IPS-20b (cell line): ENCODE measurements around the gene GIMAP2.

Experiments
- H3K27ac ChIP-seq: one replicate; pipeline ENCODE4 v1.5.1; 2013; ENCODE audit warnings: low read length
- H3K27me3 ChIP-seq: 2 replicates; pipeline ENCODE4 v1.6.1; 2013; ENCODE audit warnings: mild to moderate bottlenecking, low read length, inconsistent platforms; ENCODE audit not compliant: insufficient read depth
- H3K36me3 ChIP-seq: 2 replicates; pipeline ENCODE4 v1.6.1; 2013; ENCODE audit warnings: low read depth, mild to moderate bottlenecking, inconsistent platforms, low read length, moderate library complexity; ENCODE audit not compliant: insufficient read depth
- H3K4me1 ChIP-seq: 2 replicates; pipeline ENCODE4 v1.6.1; 2013; ENCODE audit warnings: mild to moderate bottlenecking, control low read depth, inconsistent platforms, low read length, moderate library complexity; ENCODE audit not compliant: insufficient read depth
- H3K4me3 ChIP-seq: 2 replicates; pipeline ENCODE4 v1.5.1; 2013; ENCODE audit warnings: mild to moderate bottlenecking, low read length, inconsistent platforms
- H3K9ac ChIP-seq: 2 replicates; pipeline ENCODE4 v1.6.1; 2013; ENCODE audit warnings: low read depth, mild to moderate bottlenecking, inconsistent platforms, low read length, moderate library complexity
- H3K9me3 ChIP-seq: 2 replicates; pipeline ENCODE4 v1.6.1; 2013; ENCODE audit warnings: mild to moderate bottlenecking, low read depth, low read length, inconsistent platforms; ENCODE audit not compliant: insufficient read depth

The GIMAP2 gene

GRCh38 chr7:150721970-150722373 lies 36.5 kb downstream of the GIMAP2 start:
- no peaks in the 10 kb centered on the region for H3K9me3 ChIP-seq
- H3K4me1 ChIP-seq, result no peaks in the 10 kb centered on the region
- H3K4me3 ChIP-seq, result no peak overlapping the region
- no peak overlapping the region for H3K27ac ChIP-seq
- H3K27me3 ChIP-seq, result peaks cover 95% of the 10 kb centered on the region
- H3K9ac ChIP-seq, result no peak overlapping the region
- no peaks in the 10 kb centered on the region for H3K36me3 ChIP-seq

GRCh38 chr7:150722431-150722931 lies 37.0 kb downstream of the GIMAP2 start:
- peaks cover 95% of the 10 kb centered on the region for H3K27me3 ChIP-seq
- no peaks in the 10 kb centered on the region for H3K4me1 ChIP-seq
- no peak overlapping the region for H3K9ac ChIP-seq
- no peak overlapping the region for H3K4me3 ChIP-seq
- H3K27ac ChIP-seq, result no peak overlapping the region
- no peaks in the 10 kb centered on the region for H3K36me3 ChIP-seq
- H3K9me3 ChIP-seq, result no peaks in the 10 kb centered on the region; the same call in 1 of the 2 replicates

- Histone ChIP-seq H3K9me3 (no peaks in the 10 kb centered on the region; the same call in 1 of the 2 replicates), H3K27ac (no peak overlapping the region), H3K9ac (no peak overlapping the region), H3K4me1 (no peaks in the 10 kb centered on the region), H3K36me3 (no peaks in the 10 kb centered on the region), H3K4me3 (no peak overlapping the region), H3K27me3 (peaks cover 95% of the 10 kb centered on the region)
Observed at GRCh38 chr7:150723467-150723866, 38.0 kb downstream of the GIMAP2 start.

- Histone ChIP-seq H3K36me3 (no peaks in the 10 kb centered on the region), H3K27ac (no peak overlapping the region), H3K9me3 (peaks cover 3% of the 10 kb centered on the region), H3K4me1 (no peaks in the 10 kb centered on the region), H3K9ac (no peak overlapping the region), H3K4me3 (no peak overlapping the region), H3K27me3 (peaks cover 100% of the 10 kb centered on the region)
Observed at GRCh38 chr7:150727381-150727780, 41.9 kb downstream of the GIMAP2 start.

- no peaks in the 10 kb centered on the region for H3K36me3 ChIP-seq
- H3K9ac ChIP-seq, result no peak overlapping the region
- H3K27me3 ChIP-seq, result peaks cover 100% of the 10 kb centered on the region
- H3K4me1 ChIP-seq, result no peaks in the 10 kb centered on the region
- peaks cover 3% of the 10 kb centered on the region for H3K9me3 ChIP-seq
- no peak overlapping the region for H3K4me3 ChIP-seq
- H3K27ac ChIP-seq, result no peak overlapping the region
Observed at GRCh38 chr7:150728011-150728410, 42.5 kb downstream of the GIMAP2 start.

GRCh38 chr7:150728609-150729008 lies 43.1 kb downstream of the GIMAP2 start:
- Histone ChIP-seq H3K9me3 (peaks cover 3% of the 10 kb centered on the region), H3K4me1 (no peaks in the 10 kb centered on the region), H3K4me3 (no peak overlapping the region), H3K27ac (no peak overlapping the region), H3K9ac (no peak overlapping the region), H3K27me3 (peaks cover 100% of the 10 kb centered on the region), H3K36me3 (no peaks in the 10 kb centered on the region)

GRCh38 chr7:150731916-150732315 lies 46.4 kb downstream of the GIMAP2 start:
- Histone ChIP-seq H3K9ac (no peak overlapping the region), H3K27ac (no peak overlapping the region), H3K4me1 (no peaks in the 10 kb centered on the region), H3K9me3 (peaks cover 3% of the 10 kb centered on the region), H3K4me3 (no peak overlapping the region), H3K27me3 (peaks cover 100% of the 10 kb centered on the region), H3K36me3 (no peaks in the 10 kb centered on the region)

GRCh38 chr7:150732786-150733481 lies 47.4 kb downstream of the GIMAP2 start:
- Histone ChIP-seq H3K27ac (no peak overlapping the region), H3K27me3 (peaks cover 100% of the 10 kb centered on the region), H3K9ac (no peak overlapping the region), H3K4me3 (no peak overlapping the region), H3K9me3 (peaks cover 3% of the 10 kb centered on the region; the same call in 1 of the 2 replicates), H3K4me1 (no peaks in the 10 kb centered on the region), H3K36me3 (no peaks in the 10 kb centered on the region)

- peaks cover 3% of the 10 kb centered on the region; the same call in 1 of the 2 replicates for H3K9me3 ChIP-seq
- no peak overlapping the region for H3K9ac ChIP-seq
- H3K4me1 ChIP-seq, result no peaks in the 10 kb centered on the region
- H3K4me3 ChIP-seq, result no peak overlapping the region
- no peak overlapping the region for H3K27ac ChIP-seq
- H3K36me3 ChIP-seq, result no peaks in the 10 kb centered on the region
- H3K27me3 ChIP-seq, result peaks cover 100% of the 10 kb centered on the region
Observed at GRCh38 chr7:150733482-150734095, 48.1 kb downstream of the GIMAP2 start.

- Histone ChIP-seq H3K27me3 (peaks cover 100% of the 10 kb centered on the region), H3K4me3 (no peak overlapping the region), H3K27ac (no peak overlapping the region), H3K9me3 (no peaks in the 10 kb centered on the region), H3K4me1 (no peaks in the 10 kb centered on the region), H3K9ac (no peak overlapping the region), H3K36me3 (no peaks in the 10 kb centered on the region)
Observed at GRCh38 chr7:150734254-150734653, 48.7 kb downstream of the GIMAP2 start.

GRCh38 chr7:150735596-150736358 lies 50.3 kb downstream of the GIMAP2 start:
- Histone ChIP-seq H3K36me3 (no peaks in the 10 kb centered on the region), H3K27ac (no peak overlapping the region), H3K4me3 (no peak overlapping the region), H3K9ac (no peak overlapping the region), H3K4me1 (no peaks in the 10 kb centered on the region), H3K27me3 (peaks cover 100% of the 10 kb centered on the region), H3K9me3 (no peaks in the 10 kb centered on the region)
